Kidney glomerular epithelial cell (primary cell): ENCODE measurements around the gene NUP50.

Experiments
- DNase-seq: peaks from one replicate; lab custom pipeline; 2025; lab: John Stamatoyannopoulos, UW

NUP50 gene

GRCh38 chr22:45230026-45230721 is 66.4 kb downstream of the NUP50 start:
- no peak for DNase-seq

GRCh38 chr22:45231293-45231692 is 67.6 kb downstream of the NUP50 start:
- DNase-seq, result no peak

GRCh38 chr22:45233386-45233785 is 69.7 kb downstream of the NUP50 start:
- DNase-seq, result no peak

- DNase-seq, result no peak
These were observed 70.1 kb downstream of the NUP50 start for GRCh38 chr22:45233827-45234226.

- no peak for DNase-seq
These were observed 71.5 kb downstream of the NUP50 start for GRCh38 chr22:45235101-45235777.

- DNase-seq, result no peak
These were observed 72.2 kb downstream of the NUP50 start for GRCh38 chr22:45235851-45236342.

- no peak for DNase-seq
These were observed 73.6 kb downstream of the NUP50 start for GRCh38 chr22:45237065-45237990.
